ENCODE data around the gene BCAS3.

The BCAS3 gene

GRCh38 chr17:61211236-61211635 is 533.6 kb downstream of the BCAS3 start:
- DNase-seq, result no peak

DNA sequence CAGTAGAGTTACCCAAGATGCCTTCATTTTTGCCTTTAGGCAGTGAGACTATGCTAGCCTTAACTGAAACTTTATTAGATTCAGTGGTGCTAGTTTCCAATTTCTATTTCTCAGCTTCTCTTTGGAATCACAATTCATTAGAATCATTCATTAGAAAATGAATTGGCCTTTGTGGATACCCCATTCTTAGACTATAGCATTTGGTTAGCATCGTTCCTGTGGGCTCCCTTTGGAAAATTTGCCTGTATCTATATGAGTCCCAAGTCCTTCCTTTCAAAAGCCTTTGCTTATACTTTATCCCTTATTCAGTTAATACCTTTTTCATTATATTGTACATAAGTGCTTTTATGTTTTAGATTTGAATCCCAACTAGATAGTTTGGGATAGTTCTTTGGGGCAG is 535.0 kb downstream of the BCAS3 start:
- no peak for DNase-seq

- DNase-seq, result no peak
These were observed 537.1 kb downstream of the BCAS3 start for GRCh38 chr17:61214753-61215152.

DNA sequence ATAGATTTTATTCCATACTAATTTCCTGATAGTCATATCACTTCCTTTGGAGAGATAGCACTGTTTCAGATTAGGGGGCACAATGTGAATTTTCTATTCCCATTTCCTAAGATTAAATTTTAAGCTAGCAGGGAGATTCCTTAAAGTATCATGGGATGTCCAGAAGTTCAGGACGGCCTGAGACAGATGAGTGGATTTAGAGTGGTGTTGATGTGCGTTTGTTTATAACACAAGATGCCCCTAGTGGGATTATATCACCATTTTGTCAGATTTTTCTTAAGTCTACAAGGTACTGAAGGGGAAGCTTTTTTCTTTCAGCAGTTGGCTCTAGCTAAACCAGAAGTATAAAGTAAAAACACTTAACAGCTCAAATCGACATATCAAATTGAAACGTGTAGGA is 538.4 kb downstream of the BCAS3 start:
- no peak for DNase-seq

DNA sequence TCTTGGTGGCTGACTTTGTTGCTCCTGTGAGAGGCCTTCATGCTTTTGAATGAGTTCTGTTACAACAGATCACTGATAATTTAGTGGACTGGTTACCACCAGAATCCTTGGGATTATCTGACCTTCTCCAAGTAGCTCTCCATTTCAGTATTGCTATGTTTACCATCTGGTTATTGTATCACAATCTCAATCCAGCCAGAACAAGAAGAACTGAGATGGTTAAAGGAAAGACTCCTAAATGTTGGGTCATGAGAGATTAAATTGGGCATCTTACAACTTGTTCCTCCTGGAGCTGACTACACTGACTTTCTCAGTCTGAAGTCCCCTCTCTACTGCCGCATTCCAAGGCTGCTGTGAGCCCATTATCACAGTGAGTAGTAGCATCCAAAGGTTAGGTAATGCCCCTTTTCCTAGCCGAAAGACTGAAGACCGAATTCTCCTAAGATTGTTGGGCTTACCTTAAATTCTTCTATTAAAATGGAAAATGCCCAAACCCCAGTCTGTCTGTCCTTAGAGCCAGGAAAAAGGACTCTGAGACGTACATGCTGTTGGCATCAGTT is 540.3 kb downstream of the BCAS3 start:
- DNase-seq, result no peak

- DNase-seq, result peak; percentile 12
These were observed 540.8 kb downstream of the BCAS3 start for GRCh38 chr17:61218438-61218837.

GRCh38 chr17:61219460-61219859 is 541.8 kb downstream of the BCAS3 start:
- no peak for DNase-seq

DNA sequence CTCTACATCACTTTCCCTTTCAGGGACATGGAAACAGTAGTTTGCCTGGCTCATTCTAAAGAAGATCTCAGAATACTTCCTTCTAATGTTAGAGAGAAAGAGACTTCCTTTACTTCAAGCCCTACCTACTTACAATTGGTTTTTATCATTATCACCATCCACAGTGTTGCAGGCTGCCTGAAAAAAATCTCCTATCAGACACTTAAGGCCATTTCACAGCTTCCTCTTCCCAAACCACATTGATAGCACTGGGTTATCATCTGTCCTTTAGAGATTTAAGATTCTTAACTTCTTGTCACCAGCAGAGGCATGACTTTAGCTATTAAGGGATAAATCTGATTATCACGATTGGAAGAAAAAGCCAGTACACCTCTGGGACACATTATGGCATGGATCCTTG is 543.5 kb downstream of the BCAS3 start:
- DNase-seq, result no peak

- DNase-seq, result no peak
These were observed 544.2 kb downstream of the BCAS3 start for GRCh38 chr17:61221597-61222471.

- DNase-seq, result no peak
These were observed 546.1 kb downstream of the BCAS3 start for GRCh38 chr17:61223725-61224124.

DNA sequence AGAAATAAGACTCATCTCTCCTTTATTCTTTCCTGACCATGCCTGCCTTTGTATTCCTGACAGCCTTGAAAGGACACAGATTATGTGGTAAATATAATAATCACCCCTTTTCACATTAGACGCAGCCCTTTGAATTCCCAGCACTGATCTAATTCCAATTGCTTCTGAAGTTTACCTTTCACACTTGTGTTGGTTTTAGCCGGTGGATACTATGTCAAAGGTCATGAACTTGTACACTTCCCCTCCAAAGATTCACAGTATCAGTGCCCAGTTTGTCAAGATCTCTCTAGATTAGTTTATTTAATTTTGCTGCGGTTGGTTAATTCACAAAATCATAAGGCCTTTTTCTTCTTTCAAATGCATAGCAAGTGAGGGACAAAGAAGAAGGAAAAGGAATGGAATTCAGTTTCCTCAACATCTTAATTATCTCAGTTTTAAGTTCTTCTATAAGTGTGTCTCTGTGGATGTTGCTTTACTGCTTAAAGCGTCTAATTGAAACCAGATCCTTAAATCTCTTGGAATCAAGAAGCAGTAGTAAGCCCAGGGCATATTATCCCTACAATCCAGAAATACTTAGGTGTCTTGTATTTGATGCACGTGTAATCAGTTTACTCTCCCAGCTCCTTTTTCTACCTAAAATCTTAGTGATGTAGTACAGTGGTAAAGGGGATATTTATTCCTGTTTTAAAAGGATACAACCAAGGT is 547.7 kb downstream of the BCAS3 start:
- no peak for DNase-seq

GRCh38 chr17:61227866-61228265 is 550.2 kb downstream of the BCAS3 start:
- no peak for DNase-seq

GRCh38 chr17:61230461-61230860 is 552.8 kb downstream of the BCAS3 start:
- DNase-seq, result no peak

GRCh38 chr17:61230972-61231820 is 553.5 kb downstream of the BCAS3 start:
- no peak for DNase-seq

GRCh38 chr17:61232871-61233270 is 555.2 kb downstream of the BCAS3 start:
- DNase-seq, result no peak

DNA sequence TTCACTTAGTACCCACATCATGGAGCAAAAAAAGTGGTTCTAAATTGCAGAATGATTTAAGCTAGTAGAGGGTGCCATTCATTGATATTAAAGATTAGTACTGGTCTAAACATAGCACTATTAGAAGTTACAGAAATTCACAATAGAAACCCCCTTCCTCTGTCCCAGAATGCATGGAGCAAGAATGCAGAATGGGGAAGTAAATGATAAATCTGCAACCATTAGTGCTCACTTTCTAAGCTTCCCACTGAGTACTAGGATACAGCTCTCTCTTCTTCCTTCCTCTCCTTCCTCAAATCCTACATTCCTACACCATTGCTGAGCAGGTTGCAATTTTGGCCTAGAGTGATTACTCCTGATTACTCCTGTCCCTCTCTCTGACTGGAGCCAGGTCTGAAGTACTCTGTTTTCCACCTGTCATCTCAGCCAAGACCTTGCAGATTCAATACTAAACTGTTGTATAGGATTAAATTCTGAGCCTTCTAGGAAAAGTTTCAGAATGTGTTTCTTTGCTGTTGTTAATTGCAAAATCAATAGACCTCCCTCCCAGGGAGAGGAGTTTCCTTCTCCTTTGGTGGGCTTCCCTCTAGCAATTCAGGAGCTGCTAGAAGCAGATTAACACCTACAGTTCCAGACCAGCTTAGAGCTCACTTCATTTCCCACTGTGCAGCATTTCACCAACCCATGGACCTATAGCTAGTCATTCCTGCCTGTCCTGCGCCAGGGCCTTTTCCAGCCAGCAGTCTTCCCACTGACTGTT is 556.5 kb downstream of the BCAS3 start:
- no peak for DNase-seq

DNA sequence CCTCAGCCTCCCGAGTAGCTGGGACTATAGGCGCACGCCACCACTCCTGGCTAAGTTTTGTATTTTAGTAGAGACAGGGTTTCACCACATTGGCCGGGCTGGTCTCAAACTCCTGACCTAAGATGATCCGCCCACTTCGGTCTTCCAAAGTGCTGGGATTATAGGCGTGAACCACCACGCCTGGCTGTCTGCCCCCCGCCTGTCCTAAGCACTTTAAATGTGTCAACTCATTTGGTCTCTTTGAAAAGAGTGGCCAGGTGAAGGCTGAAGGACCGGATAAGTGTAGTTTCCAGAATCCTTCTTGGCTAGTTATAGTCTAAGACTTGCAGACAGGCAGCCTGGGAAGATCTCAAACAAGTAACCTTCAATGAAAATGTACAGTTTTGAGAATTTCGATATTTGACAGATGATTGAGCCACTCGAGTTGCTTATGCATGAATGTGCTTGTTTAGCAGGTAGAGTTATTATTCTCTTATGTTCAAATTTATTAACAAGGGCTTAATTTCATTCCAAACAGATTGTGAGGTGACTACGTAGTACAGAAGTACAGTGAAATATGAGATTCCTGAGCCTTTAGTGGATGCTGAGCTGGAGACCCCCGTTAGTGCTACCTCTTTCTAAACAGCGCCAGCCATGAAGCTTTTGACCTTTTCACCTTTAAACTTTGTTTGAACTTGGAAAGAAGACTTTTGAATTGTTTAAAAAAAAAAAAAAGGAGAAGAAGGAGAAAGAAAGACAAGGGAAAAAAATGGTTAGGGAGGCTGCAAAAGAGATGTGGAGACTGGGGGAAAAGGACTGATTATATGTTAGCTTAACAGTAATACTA is 557.6 kb downstream of the BCAS3 start:
- no peak for DNase-seq

DNA sequence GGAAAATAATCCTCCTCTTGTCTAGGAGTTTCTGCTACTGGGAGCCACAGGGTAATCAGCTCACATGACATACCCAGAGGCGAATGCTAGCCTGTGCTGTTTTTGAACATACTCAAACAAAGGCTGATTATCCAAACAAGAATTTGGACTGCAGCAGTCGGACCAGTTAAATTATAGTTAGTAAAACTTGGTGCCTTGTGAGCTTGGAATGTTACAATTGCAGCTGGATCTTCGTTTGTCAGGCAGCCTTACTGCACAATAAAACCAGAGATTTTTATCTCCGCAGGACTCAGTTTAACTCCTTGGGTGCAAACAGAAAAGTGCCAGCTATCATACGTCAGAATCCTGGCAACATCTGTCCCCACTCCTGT is 558.2 kb downstream of the BCAS3 start:
- no peak for DNase-seq

DNA sequence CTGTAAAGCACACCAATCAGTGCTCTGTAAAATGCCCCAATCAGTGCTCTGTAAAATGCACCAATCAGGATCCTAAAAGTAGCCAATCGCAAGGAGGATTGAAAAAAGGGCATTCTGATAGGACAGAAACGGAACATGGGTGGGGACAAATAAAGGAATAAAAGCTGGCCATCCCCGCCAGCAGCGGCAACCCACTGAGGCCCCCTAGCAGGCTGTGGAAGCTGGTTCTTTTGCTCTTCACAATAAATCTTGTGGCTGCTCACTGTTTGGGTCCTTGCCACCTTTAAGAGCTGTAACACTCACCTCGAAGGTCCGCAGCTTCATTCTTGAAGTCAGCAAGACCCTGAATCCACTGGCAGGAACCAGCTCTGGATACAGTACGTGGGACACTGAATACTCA is 559.6 kb downstream of the BCAS3 start:
- DNase-seq, result no peak

DNA sequence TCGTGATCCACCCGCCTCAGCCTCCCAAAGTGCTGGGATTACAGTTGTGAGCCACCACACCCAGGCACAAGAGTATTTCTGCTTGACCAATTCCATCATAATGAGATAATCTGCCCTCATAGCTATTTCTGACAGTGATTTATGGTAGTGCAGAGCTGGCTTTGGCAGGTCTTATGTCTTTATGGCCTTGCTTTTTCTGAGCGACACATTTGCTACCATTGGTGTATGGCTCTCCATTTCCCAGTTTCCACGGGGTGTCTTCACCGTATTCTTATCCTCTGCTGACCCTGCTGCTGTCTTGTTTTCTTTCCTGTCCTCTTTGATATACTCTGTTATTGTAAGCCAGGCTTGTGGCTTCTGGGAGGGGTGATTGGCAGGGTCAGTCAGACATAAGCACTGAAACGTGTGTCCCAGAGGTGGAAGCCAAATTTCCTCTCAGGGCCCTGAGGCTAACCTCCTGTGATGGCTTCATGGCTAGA is 560.8 kb downstream of the BCAS3 start:
- no peak for DNase-seq

- no peak for DNase-seq
These were observed 561.7 kb downstream of the BCAS3 start for GRCh38 chr17:61239327-61239726.
